ENCODE data around the gene GNAQ. TPM values are rescaled to one million over a fixed set of nuclear protein-coding genes. Genes with fewer than 3 reads are reported as not detected.
A peak's percentile ranks its signal among the peaks of the same experiment; 100 is the strongest.

GNAQ gene
- total RNA-seq, 1 experiment from 2014 or later = 48.6 TPM

GRCh38 chr9:77989909-77990308 lies 41.7 kb downstream of the GNAQ start:
- Histone ChIP-seq H3K56ac (ENCODE audit: insufficient read length, low read depth, low read length) (no peak overlapping the region), H3K23me2 (ENCODE audit: insufficient read length, low read depth, low read length, poor library complexity, severe bottlenecking) (no peaks in the 10 kb centered on the region), H3K79me2 (ENCODE audit: insufficient read depth, low read length) (no peaks in the 10 kb centered on the region; the same call in 1 of the 2 replicates), H3K9me3 (ENCODE audit: control insufficient read depth, low read depth, low read length) (no peaks in the 10 kb centered on the region), H3K23ac (ENCODE audit: insufficient read length, low read depth, low read length) (no peak overlapping the region), H3K18ac (ENCODE audit: insufficient read length, low read depth, low read length) (no peak overlapping the region), H3K4me2 (ENCODE audit: insufficient read depth, insufficient read length, low read length) (no peak overlapping the region), H2BK20ac (ENCODE audit: low read depth, low read length, poor library complexity, severe bottlenecking) (no peak overlapping the region), H4K8ac (replicated peaks; ENCODE audit: insufficient read length, low read depth, low read length) (no peak overlapping the region), H3K9ac (ENCODE audit: extremely low read depth, insufficient read length, low read length) (no peak overlapping the region), H3K27ac (ENCODE audit: insufficient read length, low read depth, low read length) (no peak overlapping the region), H2BK120ac (ENCODE audit: low read depth, low read length, poor library complexity, severe bottlenecking) (no peak overlapping the region), H3K4me1 (ENCODE audit: insufficient read depth, low read length) (no peaks in the 10 kb centered on the region), H2BK15ac (ENCODE audit: low read depth, low read length) (no peak overlapping the region), H3T11ph (ENCODE audit: low read length) (no peak overlapping the region), H3K27me3 (ENCODE audit: insufficient read depth, low read length) (no peaks in the 10 kb centered on the region), H3K79me1 (ENCODE audit: insufficient read depth, low read depth, low read length, poor library complexity, severe bottlenecking) (peaks cover 3% of the 10 kb centered on the region), H3K4ac (ENCODE audit: low read depth, low read length) (no peak overlapping the region), H2BK5ac (ENCODE audit: insufficient read length, low read length) (no peak overlapping the region), H3K14ac (ENCODE audit: insufficient read depth, low read length) (no peak overlapping the region), H2BK12ac (ENCODE audit: insufficient read length, low read depth, low read length) (no peak overlapping the region), H4K20me1 (ENCODE audit: control insufficient read depth, insufficient read depth, insufficient read length) (no peaks in the 10 kb centered on the region), H4K5ac (ENCODE audit: insufficient read length, low read depth, low read length) (no peak overlapping the region), H2AFZ (ENCODE audit: low read length) (no peak overlapping the region), H2AK5ac (ENCODE audit: insufficient read length, low read length) (no peak overlapping the region), H4K91ac (ENCODE audit: insufficient read length, low read depth, low read length) (no peak overlapping the region)
- H3K4me3 Mint-ChIP-seq = no peak overlapping the region
- no peak for TF ChIP-seq CTCF (conservative IDR thresholded peaks at IDR 0.05)
- peaks cover 4 to 6% (median 5%) of the 10 kb centered on the region in 3 experiments for H3K36me3 Mint-ChIP-seq (ENCODE audit: insufficient read depth in 1 of 3, low read depth in 3 of 3)
- H3K27ac Mint-ChIP-seq = peak overlapping the region in 1 of 3 experiments; percentile 15; a peak in 1 of 7 replicates
- no peak for DNase-seq
- no peaks in the 10 kb centered on the region for H3K27me3 Mint-ChIP-seq (ENCODE audit: low read depth)
- H3K4me1 Mint-ChIP-seq = peaks cover 8% of the 10 kb centered on the region in 2 experiments
- peaks cover 0 to 3% of the 10 kb centered on the region in 2 experiments; a peak in 1 of 5 replicates for H3K9me3 Mint-ChIP-seq
